ENCODE measurements around the gene MALAT1.
"Not testable (repeated sequence)": the region's sequence is repeated elsewhere in the genome, so short reads cannot be mapped to it uniquely, and the experiment has no call there.

The MALAT1 gene

DNA sequence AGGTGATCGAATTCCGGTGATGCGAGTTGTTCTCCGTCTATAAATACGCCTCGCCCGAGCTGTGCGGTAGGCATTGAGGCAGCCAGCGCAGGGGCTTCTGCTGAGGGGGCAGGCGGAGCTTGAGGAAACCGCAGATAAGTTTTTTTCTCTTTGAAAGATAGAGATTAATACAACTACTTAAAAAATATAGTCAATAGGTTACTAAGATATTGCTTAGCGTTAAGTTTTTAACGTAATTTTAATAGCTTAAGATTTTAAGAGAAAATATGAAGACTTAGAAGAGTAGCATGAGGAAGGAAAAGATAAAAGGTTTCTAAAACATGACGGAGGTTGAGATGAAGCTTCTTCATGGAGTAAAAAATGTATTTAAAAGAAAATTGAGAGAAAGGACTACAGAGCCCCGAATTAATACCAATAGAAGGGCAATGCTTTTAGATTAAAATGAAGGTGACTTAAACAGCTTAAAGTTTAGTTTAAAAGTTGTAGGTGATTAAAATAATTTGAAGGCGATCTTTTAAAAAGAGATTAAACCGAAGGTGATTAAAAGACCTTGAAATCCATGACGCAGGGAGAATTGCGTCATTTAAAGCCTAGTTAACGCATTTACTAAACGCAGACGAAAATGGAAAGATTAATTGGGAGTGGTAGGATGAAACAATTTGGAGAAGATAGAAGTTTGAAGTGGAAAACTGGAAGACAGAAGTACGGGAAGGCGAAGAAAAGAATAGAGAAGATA, at the start of gene MALAT1:
TSS of gene MALAT1 (plus strand) at position 69 of the 736 bp plus-strand sequence.
- DNase-seq (ENCODE audit: low read depth) = peak; percentile 99
- TF ChIP-seq CTCF (conservative IDR thresholded peaks at IDR 0.05; ENCODE audit: low read depth, low read length) = no peak
- peak within 1 kb of the TSS; percentile 80 for H3K4me3 ChIP-seq (ENCODE audit: low read depth, low read length)

- DNase-seq (ENCODE audit: low read depth); H3K4me3 ChIP-seq (ENCODE audit: low read depth, low read length): not testable (repeated sequence)
Measured at GRCh38 chr11:65451301-65451700, 47.5 kb upstream of the MALAT1 start.

GRCh38 chr11:65452259-65452658, 46.6 kb upstream of the MALAT1 start:
- not testable (repeated sequence) for DNase-seq (ENCODE audit: low read depth)

GRCh38 chr11:65452806-65453490, 45.9 kb upstream of the MALAT1 start:
- DNase-seq (ENCODE audit: low read depth) = peak; percentile 68
- TF ChIP-seq CTCF (conservative IDR thresholded peaks at IDR 0.05; ENCODE audit: low read depth, low read length) = no peak
- no peak overlapping the region for H3K4me3 ChIP-seq (ENCODE audit: low read depth, low read length)

More at GRCh38 chr11:65452259-65452658, 46.6 kb upstream of the MALAT1 start:
- H3K4me3 ChIP-seq (ENCODE audit: low read depth, low read length) = not testable (repeated sequence)

GRCh38 chr11:65454311-65454695, 44.5 kb upstream of the MALAT1 start:
- DNase-seq (ENCODE audit: low read depth) = no peak
- H3K4me3 ChIP-seq (ENCODE audit: low read depth, low read length) = peak overlapping the region; percentile 63
- no peak for TF ChIP-seq CTCF (conservative IDR thresholded peaks at IDR 0.05; ENCODE audit: low read depth, low read length)

DNA sequence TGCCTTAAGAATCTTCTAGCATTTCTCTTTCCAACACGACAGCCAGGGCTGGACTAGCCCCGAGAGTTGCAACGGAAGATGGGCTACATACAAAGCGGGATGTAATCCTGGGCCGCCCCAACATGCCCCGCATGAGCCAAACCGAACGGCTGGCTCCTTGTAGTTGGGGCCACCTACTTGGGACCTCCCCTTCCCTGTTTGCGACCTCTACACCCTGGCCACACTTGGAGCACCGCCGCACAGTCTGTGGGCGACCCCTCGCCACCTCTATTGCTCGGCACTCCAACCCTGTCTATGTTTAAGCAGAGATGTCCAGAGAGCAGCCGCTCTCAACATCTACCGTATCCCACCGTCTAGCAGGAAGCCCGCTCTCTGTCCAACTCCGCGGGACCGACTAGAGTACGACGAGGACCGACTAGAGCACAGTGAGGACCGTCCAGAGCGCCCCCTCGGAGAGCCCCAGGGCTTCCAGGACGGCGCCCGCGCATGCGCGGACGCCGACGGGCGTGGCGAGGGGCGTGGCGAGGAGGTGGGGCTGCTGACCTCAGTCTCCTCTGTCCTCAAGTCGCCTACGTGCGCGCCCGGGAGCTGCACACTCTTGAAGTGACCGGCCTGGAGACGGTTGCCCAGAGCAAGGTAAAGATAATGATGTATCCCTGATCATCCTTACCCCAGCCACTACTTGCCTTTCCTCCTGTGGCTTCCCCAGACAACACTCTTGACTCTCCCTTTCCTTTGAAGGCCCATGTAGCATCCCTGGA, 44.0 kb upstream of the MALAT1 start:
- no peak for TF ChIP-seq CTCF (conservative IDR thresholded peaks at IDR 0.05; ENCODE audit: low read depth, low read length)
- peak overlapping the region; percentile 63 for H3K4me3 ChIP-seq (ENCODE audit: low read depth, low read length)
- DNase-seq (ENCODE audit: low read depth) = peak; percentile 82

GRCh38 chr11:65456418-65456817, 42.4 kb upstream of the MALAT1 start:
- no peak overlapping the region for H3K4me3 ChIP-seq (ENCODE audit: low read depth, low read length)
- TF ChIP-seq CTCF (conservative IDR thresholded peaks at IDR 0.05; ENCODE audit: low read depth, low read length) = no peak
- no peak for DNase-seq (ENCODE audit: low read depth)
